ENCODE data around the gene RHOH. TPM values are rescaled to one million over a fixed set of nuclear protein-coding genes. Genes with fewer than 3 reads are reported as not detected.

Gene RHOH
- polyA plus RNA-seq, 2 of the 4 experiments (the other 2 are of a cell fraction) = 0.08 to 0.26 TPM

DNA sequence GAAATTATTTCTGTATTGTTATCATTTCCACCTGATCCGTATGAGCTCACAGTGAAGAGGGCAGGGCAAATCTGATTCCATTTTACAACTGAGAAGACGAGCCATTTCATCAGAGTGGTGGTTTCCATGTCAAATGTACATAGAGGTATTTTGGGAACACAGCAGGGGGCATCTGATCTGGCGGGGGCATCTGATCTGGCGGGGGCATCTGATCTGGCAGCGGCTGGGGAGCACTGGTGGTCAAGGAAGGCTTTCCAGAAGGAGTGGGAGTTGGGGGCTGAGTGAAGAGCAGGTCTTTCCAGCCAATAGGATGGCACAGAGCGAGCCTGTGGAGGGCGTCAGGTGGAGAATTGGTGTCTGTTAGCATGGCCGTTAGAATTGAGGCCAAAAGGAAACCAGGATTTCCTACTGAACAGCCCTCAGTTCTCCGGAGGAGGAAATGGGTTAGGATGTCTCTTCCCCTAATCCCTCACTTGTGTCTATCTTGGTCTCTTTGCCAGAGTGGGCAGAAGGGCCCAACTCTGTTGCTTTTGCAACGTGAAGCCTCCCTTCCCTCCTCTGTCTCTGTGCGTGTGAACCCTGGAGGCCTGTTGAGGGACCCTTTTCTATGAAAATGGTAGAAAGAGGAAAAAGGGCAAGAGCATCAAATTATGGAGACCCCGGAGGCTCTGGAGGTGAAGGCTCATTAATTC is 41.3 kb downstream of the RHOH start:
- no peak for FAIRE-seq
- DNase-seq (ENCODE audit: low read depth in 1 of 2, low spot score in 1 of 2) = no peak
- Histone ChIP-seq H3K9me3 (no peaks in the 10 kb centered on the region), H3K4me3 (no peak overlapping the region), H3K4me1 (peaks cover 6% of the 10 kb centered on the region; the same call in 2 of the 3 replicates), H3K27ac (no peak overlapping the region), H3K4me2 (no peak overlapping the region)
- CTCF ChIA-PET = no interaction called here
- WGBS (ENCODE audit: missing lambda C conversion rate) = 92% methylated on average over 12 of the region's 12 CpGs
- TF ChIP-seq, protein P1, sequence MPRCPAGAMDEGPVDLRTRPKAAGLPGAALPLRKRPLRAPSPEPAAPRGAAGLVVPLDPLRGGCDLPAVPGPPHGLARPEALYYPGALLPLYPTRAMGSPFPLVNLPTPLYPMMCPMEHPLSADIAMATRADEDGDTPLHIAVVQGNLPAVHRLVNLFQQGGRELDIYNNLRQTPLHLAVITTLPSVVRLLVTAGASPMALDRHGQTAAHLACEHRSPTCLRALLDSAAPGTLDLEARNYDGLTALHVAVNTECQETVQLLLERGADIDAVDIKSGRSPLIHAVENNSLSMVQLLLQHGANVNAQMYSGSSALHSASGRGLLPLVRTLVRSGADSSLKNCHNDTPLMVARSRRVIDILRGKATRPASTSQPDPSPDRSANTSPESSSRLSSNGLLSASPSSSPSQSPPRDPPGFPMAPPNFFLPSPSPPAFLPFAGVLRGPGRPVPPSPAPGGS (IDR thresholded peaks at IDR 0.05) = no peak
- no peak for TF ChIP-seq MAZ (IDR thresholded peaks at IDR 0.05; ENCODE audit: borderline replicate concordance, low read depth, low read length)
- no peak for TF ChIP-seq HEYL (CRISPR knock-in tag; IDR thresholded peaks at IDR 0.05)
- no peak for TF ChIP-seq RFX5 (IDR thresholded peaks at IDR 0.05)
- TF ChIP-seq HOXA7 (CRISPR knock-in tag; IDR thresholded peaks at IDR 0.05) = no peak
- TF ChIP-seq ZFP36 (IDR thresholded peaks at IDR 0.05; ENCODE audit: borderline replicate concordance, partially characterized antibody) = no peak
- TF ChIP-seq MAFK (IDR thresholded peaks at IDR 0.05; ENCODE audit: partially characterized antibody) = no peak
- TF ChIP-seq CBX8 (IDR thresholded peaks at IDR 0.05) = no peak
- POLR2A ChIA-PET = no interaction called here
- no peak for ATAC-seq

DNA sequence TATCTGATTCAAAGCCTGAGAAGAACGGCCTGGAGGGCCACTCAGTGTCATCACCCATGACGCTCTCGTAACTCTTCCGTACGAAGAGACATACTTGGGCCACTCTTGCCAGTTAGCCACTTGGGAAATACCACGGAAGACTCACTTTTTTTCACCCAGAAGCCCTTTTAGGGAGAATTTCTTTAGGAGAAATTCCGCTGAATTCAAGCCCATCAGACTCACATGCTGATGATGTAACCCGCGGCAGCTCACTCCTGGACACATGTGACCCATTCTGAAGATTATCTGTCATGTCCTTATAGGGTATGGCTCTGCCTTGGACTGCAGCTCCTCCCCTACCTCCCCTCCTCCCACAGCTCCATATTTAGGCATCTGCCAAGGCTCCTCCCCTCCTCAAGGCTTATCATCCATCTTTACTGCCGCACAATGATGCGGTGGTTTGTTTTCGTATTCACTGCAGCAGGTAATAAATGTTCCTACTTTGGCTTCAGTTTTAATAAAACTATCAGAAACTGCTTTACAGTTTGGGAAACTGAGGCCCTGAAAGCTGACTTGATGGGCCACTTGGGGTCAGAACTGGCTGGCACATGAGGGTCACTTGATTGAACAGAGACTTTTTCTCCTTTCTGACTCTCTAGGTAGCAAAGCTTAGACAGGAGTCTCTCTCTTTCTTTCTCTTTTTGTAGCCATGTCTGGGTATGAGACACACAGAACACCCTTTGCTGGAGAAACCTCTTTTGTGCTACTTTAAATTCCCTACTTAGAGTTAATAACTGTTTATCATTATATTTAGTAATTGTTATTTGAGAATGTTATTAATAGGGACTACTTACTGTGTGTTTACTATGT is 42.1 kb downstream of the RHOH start:
- Histone ChIP-seq H3K27ac (peak overlapping the region in 1 of 2 experiments; percentile 41; a peak in 1 of 6 replicates), H3K4me1 (peaks cover 6% of the 10 kb centered on the region; the same call in 2 of the 3 replicates), H3K4me3 (no peak overlapping the region), H3K4me2 (no peak overlapping the region), H3K9me3 (no peaks in the 10 kb centered on the region)
- FAIRE-seq = no peak
- ChIA-PET CTCF (interaction anchor here (1.3 kb wide), 1 partner anchor 12 kb away, joined by 3 read pairs; no protein-coding TSS in a partner anchor), POLR2A (no interaction called here)
- peak in 1 of 2 experiments; percentile 59; a peak in 3 of 6 replicates for ATAC-seq
- no peak for TF ChIP-seq EP300 (IDR thresholded peaks at IDR 0.05)
- TF ChIP-seq KDM1A (IDR thresholded peaks at IDR 0.05; ENCODE audit: low read depth) = no peak
- TF ChIP-seq TP53 (CRISPR knock-in tag; IDR thresholded peaks at IDR 0.05) = no peak
- 93% methylated on average over 12 of the region's 12 CpGs for WGBS (ENCODE audit: missing lambda C conversion rate)
- DNase-seq (ENCODE audit: low read depth in 1 of 2, low spot score in 1 of 2) = peak in 1 of 2 experiments; percentile 56

- FAIRE-seq = no peak
- 74% methylated on average over 4 of the region's 4 CpGs for WGBS (ENCODE audit: missing lambda C conversion rate)
These were observed 43.3 kb downstream of the RHOH start for GRCh38 chr4:40240040-40240653.

DNA sequence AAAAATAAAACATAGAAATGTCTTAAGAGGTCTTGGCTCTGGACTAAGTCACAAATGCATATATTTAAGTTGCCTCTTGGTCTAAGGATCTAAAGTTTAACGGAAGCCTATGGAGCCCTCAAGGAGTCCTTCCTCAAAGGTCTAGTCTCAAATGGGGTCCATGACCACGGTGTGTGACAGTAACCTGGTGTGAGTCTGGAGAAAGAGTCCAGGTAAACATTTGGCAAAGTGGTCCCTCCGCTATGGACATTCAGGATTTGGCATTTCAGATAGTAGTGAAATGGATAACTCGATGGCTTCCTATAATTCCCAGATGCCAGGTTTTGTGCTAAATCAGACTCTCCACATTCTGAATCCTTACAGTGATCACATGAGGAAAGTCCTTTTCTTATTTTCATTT is 44.2 kb downstream of the RHOH start:
- Histone ChIP-seq H3K4me2 (no peak overlapping the region), H3K4me1 (peaks cover 6% of the 10 kb centered on the region; the same call in 2 of the 3 replicates), H3K27ac (no peak overlapping the region), H3K9me3 (no peaks in the 10 kb centered on the region), H3K4me3 (no peak overlapping the region)
- WGBS (ENCODE audit: missing lambda C conversion rate) = 66% methylated on average over 4 of the region's 4 CpGs
- no peak for TF ChIP-seq CHD2 (IDR thresholded peaks at IDR 0.05; ENCODE audit: low read length, partially characterized antibody)
- TF ChIP-seq ZNF302 (CRISPR knock-in tag; IDR thresholded peaks at IDR 0.05) = no peak
- no peak for TF ChIP-seq EP300 (IDR thresholded peaks at IDR 0.05)
- no peak for TF ChIP-seq HOXB13 (CRISPR knock-in tag; IDR thresholded peaks at IDR 0.05; ENCODE audit: low read depth)
- TF ChIP-seq, protein P2, sequence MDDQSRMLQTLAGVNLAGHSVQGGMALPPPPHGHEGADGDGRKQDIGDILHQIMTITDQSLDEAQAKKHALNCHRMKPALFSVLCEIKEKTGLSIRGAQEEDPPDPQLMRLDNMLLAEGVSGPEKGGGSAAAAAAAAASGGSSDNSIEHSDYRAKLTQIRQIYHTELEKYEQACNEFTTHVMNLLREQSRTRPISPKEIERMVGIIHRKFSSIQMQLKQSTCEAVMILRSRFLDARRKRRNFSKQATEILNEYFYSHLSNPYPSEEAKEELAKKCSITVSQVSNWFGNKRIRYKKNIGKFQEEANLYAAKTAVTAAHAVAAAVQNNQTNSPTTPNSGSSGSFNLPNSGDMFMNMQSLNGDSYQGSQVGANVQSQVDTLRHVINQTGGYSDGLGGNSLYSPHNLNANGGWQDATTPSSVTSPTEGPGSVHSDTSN (IDR thresholded peaks at IDR 0.05) = no peak
- TF ChIP-seq RARB (CRISPR knock-in tag; IDR thresholded peaks at IDR 0.05) = no peak
- no peak for TF ChIP-seq FOSB (CRISPR knock-in tag; IDR thresholded peaks at IDR 0.05)
- TF ChIP-seq NPAS2 (CRISPR knock-in tag; IDR thresholded peaks at IDR 0.05; ENCODE audit: borderline replicate concordance) = no peak
- TF ChIP-seq FOSL2 (IDR thresholded peaks at IDR 0.05) = no peak
- TF ChIP-seq FOSL2 (CRISPR knock-in tag; IDR thresholded peaks at IDR 0.05) = no peak
- TF ChIP-seq MAZ (IDR thresholded peaks at IDR 0.05; ENCODE audit: borderline replicate concordance, low read depth, low read length) = no peak
- TF ChIP-seq RNF2 (IDR thresholded peaks at IDR 0.05; ENCODE audit: borderline replicate concordance, low read depth) = no peak
- no peak for TF ChIP-seq CHD4 (IDR thresholded peaks at IDR 0.05; ENCODE audit: borderline replicate concordance)
- TF ChIP-seq, protein P3, sequence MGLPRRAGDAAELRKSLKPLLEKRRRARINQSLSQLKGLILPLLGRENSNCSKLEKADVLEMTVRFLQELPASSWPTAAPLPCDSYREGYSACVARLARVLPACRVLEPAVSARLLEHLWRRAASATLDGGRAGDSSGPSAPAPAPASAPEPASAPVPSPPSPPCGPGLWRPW (IDR thresholded peaks at IDR 0.05) = no peak
- TF ChIP-seq ZSCAN20 (CRISPR knock-in tag; IDR thresholded peaks at IDR 0.05) = no peak
- TF ChIP-seq MAFK (IDR thresholded peaks at IDR 0.05; ENCODE audit: partially characterized antibody) = no peak
- TF ChIP-seq MAX (IDR thresholded peaks at IDR 0.05) = no peak
- FAIRE-seq = no peak
- no peak for DNase-seq (ENCODE audit: low read depth in 1 of 2, low spot score in 1 of 2)
- ATAC-seq = no peak
- ChIA-PET POLR2A (no interaction called here), CTCF (interaction anchor here (1.2 kb wide), 1 partner anchor 90 kb away, joined by 3 read pairs; no protein-coding TSS in a partner anchor)

More at GRCh38 chr4:40240040-40240653, 43.3 kb downstream of the RHOH start:
- CTCF ChIA-PET = interaction anchor here (1.2 to 1.3 kb wide), 2 partner anchors 13 to 89 kb away, joined by 3 read pairs; no protein-coding TSS in a partner anchor
- Histone ChIP-seq H3K4me3 (no peak overlapping the region), H3K4me1 (peaks cover 6% of the 10 kb centered on the region; the same call in 2 of the 3 replicates), H3K4me2 (0 out of 3 replicates have a peak overlapping the region, but pooled peaks have one; percentile 4), H3K27ac (peak overlapping the region in 1 of 2 experiments; percentile 52; a peak in 2 of 6 replicates), H3K9me3 (no peaks in the 10 kb centered on the region)
- POLR2A ChIA-PET = no interaction called here
- ATAC-seq (no peak), DNase-seq (ENCODE audit: low read depth in 1 of 2, low spot score in 1 of 2) (peak in 1 of 2 experiments; percentile 3)
- no peak for TF ChIP-seq FOSL2 (IDR thresholded peaks at IDR 0.05)
- peak; percentile 17; the same call in 1 of the 2 replicates for TF ChIP-seq FOSL2 (CRISPR knock-in tag; IDR thresholded peaks at IDR 0.05)
- TF ChIP-seq ZC3H11A (IDR thresholded peaks at IDR 0.05) = no peak

All from A549 (cell line).